Right lobe of liver (tissue), 4 donors: ENCODE results near the gene CUX1.

ENCODE experiments used
- CTCF ChIP-seq, 4 donors: fragments of 200-600 bp in 3 of 4; fragments of 450-650 bp in 1 of 4; IDR thresholded peaks; one replicate each; pipeline versions ENCODE4 v1.5.1 to v1.8.0; 2016 to 2022; ENCODE audit warnings: antibody characterized with exemption in 4 of 4, mild to moderate bottlenecking in 2 of 4
- POLR2A ChIP-seq: fragments of 450-650 bp; IDR thresholded peaks from one replicate; pipeline ENCODE4 v1.6.1; 2017; ENCODE audit warnings: antibody characterized with exemption, mild to moderate bottlenecking
- donor health status: DM: no; HTN: no; CAD: no.
- donor health status: DM: no; HTN: no; CAD: no.
- donor health status: DM: no; HTN: yes; CAD: no.

DNA sequence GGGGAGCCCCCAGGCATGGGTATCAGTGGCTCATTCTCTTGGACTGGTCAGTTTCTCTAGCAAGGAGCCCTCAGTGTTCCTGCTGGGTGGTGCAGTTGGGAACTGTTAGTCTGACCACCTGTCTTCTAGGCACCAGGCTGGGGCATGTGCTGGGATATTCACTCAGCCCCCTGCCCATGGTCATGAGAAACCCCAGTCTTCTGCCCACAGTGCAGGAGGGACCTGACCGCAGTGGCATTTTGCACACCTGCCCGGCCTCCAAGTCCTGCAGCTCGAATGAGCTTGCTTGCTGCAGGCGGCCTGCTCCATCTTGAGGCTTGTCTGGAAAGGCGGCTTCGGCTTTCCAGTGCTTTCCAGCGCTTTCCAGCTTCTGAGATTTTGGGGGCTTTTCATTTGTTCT, 36.3 kb downstream of the CUX1 start:
- TF ChIP-seq CTCF (IDR thresholded peaks at IDR 0.05) (no peak), POLR2A (no peak)
